Measurements from ENCODE around the gene MT1F. TPM values are rescaled to one million over a fixed set of nuclear protein-coding genes. Genes with fewer than 3 reads are reported as not detected.

MT1F gene
- total and polyA plus RNA-seq, 11 donors, result 1.3 to 8.1 (median 1.9) TPM; not detected in 2

DNA sequence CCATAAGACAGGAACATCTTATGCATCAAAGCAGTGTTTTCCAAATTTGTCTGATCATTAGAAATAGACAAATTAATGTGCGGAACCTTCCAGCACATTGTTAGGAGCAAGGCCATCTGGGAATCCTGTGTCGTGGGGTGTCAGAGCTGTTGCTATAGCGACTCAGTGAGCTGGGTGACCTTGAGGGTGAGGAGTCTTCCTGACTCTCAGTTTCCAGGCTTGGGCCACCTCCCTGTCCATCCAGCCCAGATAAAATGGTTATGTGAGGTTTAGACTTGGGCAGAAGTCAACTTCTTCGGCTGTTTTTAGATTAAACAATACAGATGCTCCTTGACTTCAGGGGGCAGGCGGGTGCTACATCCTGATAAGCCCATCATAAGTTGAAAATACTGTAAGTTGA lies 45.1 kb downstream of the MT1F start:
- no peak for ATAC-seq
- Histone ChIP-seq H3K4me1 (peaks cover 0 to 7% (median 1%) of the 10 kb centered on the region in 12 donors), H3K4me3 (no peak overlapping the region), H3K27me3 (no peaks in the 10 kb centered on the region), H3K36me3 (no peaks in the 10 kb centered on the region), H3K27ac (no peak overlapping the region), H3K9me3 (no peaks in the 10 kb centered on the region)
- 75 to 85% (median 81%) methylated on average over 5 of the region's 5 CpGs for WGBS, 4 donors
- no peak for TF ChIP-seq POLR2A (IDR thresholded peaks at IDR 0.05)
- no peak for TF ChIP-seq CTCF (IDR thresholded peaks at IDR 0.05)
- intact Hi-C loops (cut with DNase I), result loop anchor here (1.0 to 5.0 kb wide), 15 partner anchors 28 to 191 kb away; partner anchors contain the start of genes MT1G (in 1 of the 10), MT1H (in 1 of the 10) and MT2A (in 1 of the 10)
- no peak for DNase-seq

Other genes with a start within 250 kb of the MT1F start
- gene AMFR, start 232.4 kb upstream of the MT1F start, total RNA-seq, result 100 to 1,000 TPM in 2 of 9 donors, 10 to 100 TPM in 7; 57.1 to 146 (median 84.8) TPM
- gene AMFR, start 232.4 kb upstream of the MT1F start, polyA plus RNA-seq, result 10 to 100 TPM; 26.4 to 97.4 TPM
- 10 to 100 TPM; 35.2 to 74.3 (median 65.9) TPM for gene NUDT21, start 206.6 kb upstream of the MT1F start, total RNA-seq
- gene NUDT21, start 206.6 kb upstream of the MT1F start, polyA plus RNA-seq, result 10 to 100 TPM; 10.9 to 53.8 TPM
- 10 to 100 TPM; 20.8 to 39.1 (median 31.9) TPM for gene OGFOD1, start 206.4 kb upstream of the MT1F start, total RNA-seq
- gene OGFOD1, start 206.4 kb upstream of the MT1F start, polyA plus RNA-seq, result 10 to 100 TPM; 11.4 to 37.6 TPM
- 10 to 100 TPM; 31.2 to 76.2 (median 49.4) TPM for gene BBS2, start 137.9 kb upstream of the MT1F start, total RNA-seq
- 10 to 100 TPM; 12.2 to 24.6 TPM for gene BBS2, start 137.9 kb upstream of the MT1F start, polyA plus RNA-seq
- not detected for gene MT4, start 92.9 kb upstream of the MT1F start, total RNA-seq
- not detected for gene MT4, start 92.9 kb upstream of the MT1F start, polyA plus RNA-seq
- gene MT3, start 68.4 kb upstream of the MT1F start, total RNA-seq, result 1 to 10 TPM in 8 of 9 donors, not detected in 1; 1.3 to 6.9 (median 3.7) TPM
- gene MT3, start 68.4 kb upstream of the MT1F start, polyA plus RNA-seq, result 10 to 100 TPM in 1 of 2 donors, 1 to 10 TPM in 1; 2.3 to 20.0 TPM
- gene MT2A, start 49.4 kb upstream of the MT1F start, total RNA-seq, result 100 to 1,000 TPM in 6 of 9 donors, 10 to 100 TPM in 3; 44.3 to 318 (median 125) TPM
- gene MT2A, start 49.4 kb upstream of the MT1F start, polyA plus RNA-seq, result 100 to 1,000 TPM; 105 to 299 TPM
- 100 to 1,000 TPM in 5 of 9 donors, 10 to 100 TPM in 4; 64.8 to 192 (median 103) TPM for gene MT1E, start 32.2 kb upstream of the MT1F start, total RNA-seq
- gene MT1E, start 32.2 kb upstream of the MT1F start, polyA plus RNA-seq, result 100 to 1,000 TPM in 1 of 2 donors, 10 to 100 TPM in 1; 33.3 to 172 TPM
- gene MT1M, start 25.3 kb upstream of the MT1F start, total RNA-seq, result 10 to 100 TPM in 1 of 9 donors, 1 to 10 TPM in 6, under 1 TPM in 2; 0.61 to 16.2 (median 2.2) TPM
- gene MT1M, start 25.3 kb upstream of the MT1F start, polyA plus RNA-seq, result 10 to 100 TPM in 1 of 2 donors, 1 to 10 TPM in 1; 7.4 to 11.2 TPM
- 10 to 100 TPM in 2 of 9 donors, 1 to 10 TPM in 6, under 1 TPM in 1; 0.92 to 30.1 (median 3.3) TPM for gene MT1A, start 19.3 kb upstream of the MT1F start, total RNA-seq
- gene MT1A, start 19.3 kb upstream of the MT1F start, polyA plus RNA-seq, result 10 to 100 TPM in 1 of 2 donors, 1 to 10 TPM in 1; 8.4 to 43.3 TPM
- not detected for gene MT1B, start 6.1 kb upstream of the MT1F start, total RNA-seq
- gene MT1B, start 6.1 kb upstream of the MT1F start, polyA plus RNA-seq, result not detected
- gene MT1G, start 10.1 kb downstream of the MT1F start, total RNA-seq, result 10 to 100 TPM in 1 of 9 donors, 1 to 10 TPM in 2, not detected in 6; 1.4 to 19.1 (median 6.0) TPM
- gene MT1G, start 10.1 kb downstream of the MT1F start, polyA plus RNA-seq, result 1 to 10 TPM in 1 of 2 donors, not detected in 1; 7.2 TPM
- 1 to 10 TPM in 2 of 9 donors, not detected in 7; 2.2 to 3.1 TPM for gene MT1H, start 11.9 kb downstream of the MT1F start, total RNA-seq
- gene MT1H, start 11.9 kb downstream of the MT1F start, polyA plus RNA-seq, result not detected
- gene MT1X, start 24.5 kb downstream of the MT1F start, total RNA-seq, result 100 to 1,000 TPM in 4 of 9 donors, 10 to 100 TPM in 5; 20.6 to 918 (median 77.7) TPM
- gene MT1X, start 24.5 kb downstream of the MT1F start, polyA plus RNA-seq, result 100 to 1,000 TPM; 144 to 145 TPM
- gene NUP93, start 72.2 kb downstream of the MT1F start, total RNA-seq, result 10 to 100 TPM; 21.8 to 49.0 (median 27.8) TPM
- gene NUP93, start 72.2 kb downstream of the MT1F start, polyA plus RNA-seq, result 10 to 100 TPM; 23.7 to 28.5 TPM
- gene SLC12A3, start 207.2 kb downstream of the MT1F start, total RNA-seq, result under 1 TPM in 1 of 9 donors, not detected in 8; 0.08 TPM
- gene SLC12A3, start 207.2 kb downstream of the MT1F start, polyA plus RNA-seq, result not detected